GM19397 (cell line): ENCODE data around the gene OTUB1.
A peak's percentile ranks its signal among the peaks of the same experiment; 100 is the strongest.

Experiments
- ATAC-seq: cut with Tn5 transposase; IDR thresholded peaks from one replicate; pipeline ENCODE4 v1.9.1; 2021; ENCODE audit warnings: mild to moderate bottlenecking, moderate library complexity; ENCODE audit not compliant: unreplicated experiment

The OTUB1 gene

GRCh38 chr11:63974259-63975143 lies 11.7 kb upstream of the OTUB1 start, which contains the start of gene COX8A:
Gene COX8A (plus strand): TSS chr11:63974620. CDS start chr11:63974681, 61 bp downstream.
- peak; percentile 95 for ATAC-seq

- ATAC-seq: no peak
Observed at GRCh38 chr11:63978551-63979239, 7.5 kb upstream of the OTUB1 start.

DNA sequence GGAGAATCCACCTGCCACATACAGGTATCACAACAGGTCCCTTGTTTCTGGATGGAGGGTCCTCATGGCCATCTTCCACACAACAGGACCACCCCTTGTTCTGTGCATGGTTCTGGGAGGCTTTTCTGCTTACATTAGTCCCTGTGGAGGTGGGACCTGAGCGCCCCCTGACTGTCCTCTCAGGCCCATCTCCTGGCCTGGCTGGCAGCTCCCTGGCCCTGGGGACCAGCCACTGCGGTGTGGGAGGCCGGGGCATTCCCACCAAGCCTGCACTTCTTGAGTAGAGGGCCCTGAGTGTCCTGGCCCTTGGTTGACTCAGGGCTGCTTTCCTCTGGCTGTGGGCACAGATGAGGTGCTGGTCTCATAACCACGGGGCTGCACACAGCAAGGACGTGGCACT lies 6.8 kb upstream of the OTUB1 start:
- no peak for ATAC-seq

DNA sequence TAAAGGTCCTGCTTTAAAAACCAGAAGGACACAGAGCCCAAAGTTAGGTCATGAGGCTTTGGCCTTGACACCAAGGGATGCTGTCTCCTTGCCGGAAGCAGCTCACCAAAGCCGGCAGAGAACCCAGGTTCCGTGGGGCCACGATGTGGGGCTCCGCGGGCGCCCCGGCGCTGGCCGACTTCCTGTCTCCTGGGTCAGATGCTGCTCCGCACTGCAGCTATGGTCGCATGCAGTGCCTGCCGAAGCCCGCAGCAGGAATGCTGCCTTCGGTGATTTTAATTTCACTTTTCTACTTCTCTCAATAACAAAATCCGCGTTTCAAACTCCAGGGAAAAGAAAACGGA lies 454 bp upstream of the OTUB1 start:
- peak; percentile 39 for ATAC-seq

DNA sequence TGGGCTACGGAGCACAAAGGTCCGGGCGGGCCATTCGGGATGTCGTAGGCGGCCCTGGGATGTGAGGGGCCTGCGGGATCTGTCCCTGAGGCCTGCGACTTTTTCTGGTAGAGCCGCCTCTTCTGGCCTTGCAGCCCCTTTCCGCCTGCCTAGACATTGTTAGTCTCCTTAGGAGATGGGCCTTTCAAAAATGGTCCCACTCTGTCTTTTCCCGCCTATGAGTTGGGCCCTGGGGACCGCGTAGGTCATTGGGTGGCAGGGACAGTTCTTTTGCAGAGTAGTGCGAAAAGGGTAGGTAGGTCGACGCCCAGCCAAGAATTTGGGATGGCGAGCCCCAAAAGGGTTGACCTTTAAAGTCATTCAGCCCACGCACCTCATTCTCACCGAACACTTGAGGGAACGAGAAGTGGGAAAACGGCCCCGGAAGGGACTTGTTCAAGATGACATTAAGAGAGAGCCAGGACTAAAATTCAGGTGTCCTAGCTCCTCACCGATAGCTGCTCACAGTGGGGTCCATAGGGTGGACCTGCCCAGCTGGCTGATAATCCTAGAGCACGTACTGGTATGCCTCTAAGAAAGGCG lies 785 bp downstream of the OTUB1 start:
- no peak for ATAC-seq

DNA sequence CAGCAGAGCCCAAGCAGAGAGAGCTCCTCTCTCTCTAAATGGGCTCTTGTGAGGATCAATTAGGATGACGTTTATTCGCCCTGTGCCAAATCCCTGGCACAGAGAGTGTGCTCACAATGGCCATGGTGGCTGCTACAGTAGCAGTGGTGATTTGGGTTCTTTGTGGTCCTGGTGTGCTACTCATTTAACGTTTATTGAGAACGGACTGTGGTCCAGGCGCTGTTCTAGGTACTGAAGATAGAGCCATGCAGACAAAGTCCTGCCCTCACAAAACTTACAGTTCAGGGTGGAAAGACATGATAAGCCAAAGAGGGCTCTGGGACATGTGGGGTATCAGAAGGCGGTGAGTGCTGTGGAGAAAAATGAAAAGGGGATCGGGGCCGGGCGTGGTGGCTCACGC lies 5.3 kb downstream of the OTUB1 start:
- ATAC-seq: no peak

GRCh38 chr11:63993100-63993499 lies 6.9 kb downstream of the OTUB1 start:
- no peak for ATAC-seq

DNA sequence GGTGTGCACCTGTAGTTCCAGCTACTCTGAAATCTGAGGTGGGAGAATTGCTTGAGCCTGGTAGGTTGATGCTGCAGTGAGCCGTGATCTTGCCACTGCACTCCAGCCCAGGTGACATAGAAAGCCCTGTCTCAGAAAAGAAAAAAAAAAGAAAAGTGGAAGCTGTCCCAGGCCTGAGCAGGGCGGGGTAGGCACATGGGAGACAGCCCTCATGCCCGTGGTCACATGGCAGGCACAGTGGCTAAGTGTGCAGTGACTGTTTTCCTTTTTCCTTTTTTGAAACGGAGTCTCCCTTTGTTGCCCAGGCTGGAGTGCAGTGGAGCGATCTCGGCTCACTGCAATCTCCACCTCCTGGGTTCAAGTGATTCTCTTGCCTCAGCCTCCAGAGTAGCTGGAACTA lies 7.8 kb downstream of the OTUB1 start:
- ATAC-seq: no peak

DNA sequence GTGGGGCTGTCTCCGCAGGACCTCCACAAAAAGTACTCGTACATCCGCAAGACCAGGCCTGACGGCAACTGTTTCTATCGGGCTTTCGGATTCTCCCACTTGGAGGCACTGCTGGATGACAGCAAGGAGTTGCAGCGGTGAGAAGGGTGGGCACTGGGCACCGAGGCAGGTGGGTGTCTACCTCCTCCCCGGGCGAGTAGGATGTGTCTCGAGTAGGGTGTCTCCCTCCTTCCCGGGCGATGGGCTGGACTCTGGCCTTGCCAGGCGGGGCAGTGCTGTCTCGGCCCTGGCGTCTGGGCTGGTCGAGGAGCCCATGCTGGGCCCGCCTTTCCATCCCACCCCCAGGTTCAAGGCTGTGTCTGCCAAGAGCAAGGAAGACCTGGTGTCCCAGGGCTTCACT lies 10.3 kb downstream of the OTUB1 start:
- no peak for ATAC-seq

DNA sequence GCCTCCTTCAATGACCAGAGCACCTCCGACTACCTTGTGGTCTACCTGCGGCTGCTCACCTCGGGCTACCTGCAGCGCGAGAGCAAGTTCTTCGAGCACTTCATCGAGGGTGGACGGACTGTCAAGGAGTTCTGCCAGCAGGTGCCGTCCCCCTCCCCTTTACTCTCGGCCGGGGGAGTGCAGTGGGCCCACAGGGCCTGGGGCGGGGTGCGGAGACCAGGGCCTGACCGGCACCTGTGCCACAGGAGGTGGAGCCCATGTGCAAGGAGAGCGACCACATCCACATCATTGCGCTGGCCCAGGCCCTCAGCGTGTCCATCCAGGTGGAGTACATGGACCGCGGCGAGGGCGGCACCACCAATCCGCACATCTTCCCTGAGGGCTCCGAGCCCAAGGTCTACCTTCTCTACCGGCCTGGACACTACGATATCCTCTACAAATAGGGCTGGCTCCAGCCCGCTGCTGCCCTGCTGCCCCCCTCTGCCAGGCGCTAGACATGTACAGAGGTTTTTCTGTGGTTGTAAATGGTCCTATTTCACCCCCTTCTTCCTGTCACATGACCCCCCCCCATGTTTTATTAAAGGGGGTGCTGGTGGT lies 11.0 kb downstream of the OTUB1 start:
- ATAC-seq: no peak

GRCh38 chr11:63997801-63998337 lies 11.6 kb downstream of the OTUB1 start:
- ATAC-seq: no peak

DNA sequence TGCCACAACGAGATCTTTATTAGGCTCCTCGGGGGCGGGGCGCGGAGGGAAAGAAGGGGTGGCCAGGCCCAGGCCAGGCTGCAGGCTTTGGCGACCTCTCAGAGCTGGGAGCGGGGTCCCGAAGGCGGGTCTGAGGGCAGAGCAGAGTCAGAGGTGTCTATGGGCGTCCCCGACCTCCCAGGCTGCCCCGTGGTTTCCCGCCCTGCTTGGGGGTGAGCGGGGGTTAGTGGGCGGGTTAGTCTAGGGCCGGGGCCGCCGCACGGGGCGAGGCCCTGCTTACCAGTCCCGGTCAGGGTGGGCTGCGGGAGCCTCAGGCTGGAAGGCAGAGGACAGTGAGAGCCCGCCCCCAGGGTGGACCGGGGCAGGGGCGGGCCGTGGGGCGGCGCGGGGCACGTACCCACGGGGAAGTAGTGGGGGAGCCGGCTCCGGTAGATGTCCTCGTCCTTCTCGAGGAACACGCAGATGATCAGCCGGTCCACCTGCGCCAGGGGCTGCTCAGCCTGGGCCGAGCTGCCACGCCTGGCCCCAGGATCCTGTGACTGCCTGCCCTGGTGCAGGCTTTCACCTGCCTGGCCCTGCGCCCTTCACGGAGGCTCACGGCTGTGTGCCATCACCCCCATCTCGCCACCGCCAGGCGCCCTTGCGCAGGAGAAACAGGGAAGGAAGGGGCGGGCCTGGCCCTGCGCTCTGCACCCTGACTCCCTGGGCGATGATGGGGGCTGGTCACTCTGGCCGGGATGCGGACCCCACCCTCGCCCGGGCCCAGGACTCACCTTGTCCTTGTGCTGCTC lies 12.5 kb downstream of the OTUB1 start:
- ATAC-seq: no peak

DNA sequence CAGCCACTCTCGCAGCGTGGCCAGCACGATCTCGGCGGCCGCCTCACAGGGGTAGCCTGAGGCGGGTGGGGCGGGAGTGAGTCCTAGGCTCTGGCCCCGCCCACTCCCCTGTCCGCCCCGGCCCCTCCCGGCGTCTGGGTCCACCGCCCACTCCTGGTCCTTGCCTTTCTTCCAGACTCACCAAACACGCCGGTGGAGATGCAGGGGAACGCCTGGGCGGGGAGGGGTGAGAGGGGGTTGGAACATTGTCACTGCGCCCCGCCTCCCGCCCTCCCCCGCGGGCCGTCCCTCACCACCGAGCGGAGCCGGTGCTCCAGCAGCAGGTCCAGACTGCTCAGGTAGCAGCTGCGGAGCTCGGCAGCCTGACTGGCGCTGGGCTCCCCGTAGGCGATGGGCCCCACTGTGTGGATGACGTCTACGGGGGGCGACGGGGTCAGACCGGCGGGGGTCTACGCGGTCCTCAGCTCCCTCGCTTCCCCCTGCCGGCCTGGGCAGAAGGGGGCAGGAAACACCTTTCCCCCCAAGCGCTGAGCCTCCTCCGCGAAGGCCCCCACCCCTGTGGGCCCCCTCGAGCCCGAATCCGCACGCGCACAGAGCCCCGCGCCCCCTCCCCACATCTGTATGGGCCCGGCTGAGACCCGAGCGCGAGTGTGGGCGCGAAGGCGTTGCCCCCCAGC lies 13.2 kb downstream of the OTUB1 start:
- ATAC-seq: no peak

GRCh38 chr11:64000026-64000739 lies 13.9 kb downstream of the OTUB1 start:
- ATAC-seq: peak; percentile 51

GRCh38 chr11:64000740-64001483 lies 14.7 kb downstream of the OTUB1 start:
- ATAC-seq: no peak

GRCh38 chr11:64001484-64002420 lies 15.5 kb downstream of the OTUB1 start:
- ATAC-seq: no peak

- ATAC-seq: no peak
Observed at GRCh38 chr11:64003807-64004589, 17.8 kb downstream of the OTUB1 start.
